A549 (cell line): ENCODE data around the gene CHST11. TPM values are rescaled to one million over a fixed set of nuclear protein-coding genes. Genes with fewer than 3 reads are reported as not detected.

Source experiments
- ATAC-seq, 2 experiments: fragments of 200-7000 bp in 1 of 2; fragments of >200 bp in 1 of 2; cut with Nextera tagmentation in 1 of 2; cut with Tn5 transposase in 1 of 2; 3 replicates each; pipeline versions ENCODE4 v1.8.0 to v1.9.1; 2018 to 2020; ENCODE audit warnings: mild to moderate bottlenecking in 1 of 2, moderate library complexity in 1 of 2
- CTCF ChIA-PET: fragments of 300-600 bp; sonication (Branson Sonifier 250); formaldehyde crosslinking; extraction: SDS; loops from one replicate; lab custom pipeline; 2021; ENCODE audit warnings: antibody characterized with exemption, inconsistent platforms; lab: Yijun Ruan, JAX
- POLR2A ChIA-PET: fragments of 350-600 bp; formaldehyde crosslinking; extraction: SDS; loops from one replicate; lab custom pipeline; 2021; ENCODE audit warnings: antibody characterized with exemption, inconsistent platforms; lab: Yijun Ruan, JAX
- DNase-seq, 2 experiments: peaks; one replicate each; pipeline versions ENCODE4 v3.0.0 to v3.0.0-alpha.2; 2011 to 2016; ENCODE audit warnings: low read depth in 1 of 2, low spot score in 1 of 2
- FAIRE-seq: peaks from 2 replicates; lab custom pipeline; 2011; peaks lifted over from hg19 to GRCh38; lab: Jason Lieb, UNC
- H3K27ac ChIP-seq, 2 experiments: fragments of >200 bp; sonication (Bioruptor Twin); formaldehyde crosslinking; 3 replicates each; pipeline ENCODE4 v1.5.1; 2016 to 2017
- H3K4me1 ChIP-seq: fragments of >200 bp; sonication (Bioruptor Twin); formaldehyde crosslinking; 3 replicates; pipeline ENCODE4 v1.6.1; 2016
- H3K4me2 ChIP-seq: fragments of >200 bp; sonication (Bioruptor Twin); formaldehyde crosslinking; 3 replicates; pipeline ENCODE4 v1.6.1; 2016
- H3K4me3 ChIP-seq: fragments of >200 bp; sonication (Bioruptor Twin); formaldehyde crosslinking; 3 replicates; pipeline ENCODE4 v1.5.1; 2016
- H3K9me3 ChIP-seq: fragments of >200 bp; sonication (Bioruptor Twin); formaldehyde crosslinking; 3 replicates; pipeline ENCODE4 v1.6.1; 2016
- CBX2 ChIP-seq: fragments of 200-600 bp; sonication (generic); IDR thresholded peaks from 2 replicates; pipeline ENCODE4 v1.6.1; 2016; ENCODE audit warnings: low read depth, mild to moderate bottlenecking, borderline replicate concordance
- CHD2 ChIP-seq: fragments of 150-350 bp; IDR thresholded peaks from 2 replicates; pipeline ENCODE4 v1.6.1; 2014; ENCODE audit warnings: low read length; ENCODE audit not compliant: partially characterized antibody
- CHD4 ChIP-seq: fragments of 200-600 bp; sonication (generic); IDR thresholded peaks from 2 replicates; pipeline ENCODE4 v1.6.1; 2016; ENCODE audit warnings: antibody characterized with exemption, mild to moderate bottlenecking, borderline replicate concordance
- ESRRA ChIP-seq: fragments of 150-350 bp; IDR thresholded peaks from 2 replicates; pipeline ENCODE4 v1.6.1; 2014; ENCODE audit warnings: mild to moderate bottlenecking, low read length, borderline replicate concordance
- FOSL2 ChIP-seq, 2 experiments: fragments of 450-650 bp in 1 of 2; fragments of >200 bp in 1 of 2; sonication (Bioruptor Twin) in 1 of 2; formaldehyde crosslinking; IDR thresholded peaks; 2 replicates each; pipeline versions ENCODE4 v1.5.0 to v1.6.1; 2016 to 2020; ENCODE audit warnings: mild to moderate bottlenecking in 1 of 2, moderate library complexity in 1 of 2
- HDAC2 ChIP-seq: fragments of 200-600 bp; sonication (generic); IDR thresholded peaks from 2 replicates; pipeline ENCODE4 v1.6.1; 2016
- HOXA7 ChIP-seq: fragments of 250-450 bp; sonication (Bioruptor Pico); IDR thresholded peaks from 2 replicates; pipeline ENCODE4 v1.5.0; 2020; ENCODE audit warnings: mild to moderate bottlenecking, moderate library complexity
- JUN ChIP-seq, 2 experiments: fragments of >200 bp; sonication (Bioruptor Twin); formaldehyde crosslinking; IDR thresholded peaks; 2 replicates in 1 of 2; 3 replicates in 1 of 2; pipeline ENCODE4 v1.6.1; 2016 to 2017
- JUNB ChIP-seq: fragments of >200 bp; sonication (Bioruptor Twin); formaldehyde crosslinking; IDR thresholded peaks from 2 replicates; pipeline ENCODE4 v1.6.1; 2016
- KDM1A ChIP-seq: fragments of 200-600 bp; sonication (generic); IDR thresholded peaks from 2 replicates; pipeline ENCODE4 v1.6.1; 2016; ENCODE audit warnings: low read depth, mild to moderate bottlenecking
- KDM5A ChIP-seq: fragments of 200-600 bp; sonication (generic); IDR thresholded peaks from 2 replicates; pipeline ENCODE4 v1.6.1; 2016; ENCODE audit warnings: antibody characterized with exemption, mild to moderate bottlenecking
- MAZ ChIP-seq: fragments of 150-350 bp; IDR thresholded peaks from 2 replicates; pipeline ENCODE4 v1.6.1; 2014; ENCODE audit warnings: antibody characterized with exemption, low read depth, low read length, borderline replicate concordance
- MYC ChIP-seq: IDR thresholded peaks from 2 replicates; pipeline ENCODE4 v1.6.1; 2012; ENCODE audit warnings: mild to moderate bottlenecking, inconsistent platforms, low read length, improper control_type of control experiment, borderline replicate concordance
- RCOR1 ChIP-seq: fragments of 150-350 bp; IDR thresholded peaks from 2 replicates; pipeline ENCODE4 v1.6.1; 2014; ENCODE audit warnings: antibody characterized with exemption, low read length, low read depth
- RFX5 ChIP-seq: fragments of 450-650 bp; IDR thresholded peaks from 2 replicates; pipeline ENCODE4 v1.7.1; 2014; ENCODE audit warnings: antibody characterized with exemption, mild to moderate bottlenecking, moderate library complexity
- RNF2 ChIP-seq: fragments of 200-600 bp; sonication (generic); IDR thresholded peaks from 2 replicates; pipeline ENCODE4 v1.6.1; 2016; ENCODE audit warnings: low read depth, mild to moderate bottlenecking, antibody characterized with exemption, moderate library complexity, borderline replicate concordance
- TFCP2L1 ChIP-seq: fragments of 250-450 bp; sonication (Bioruptor Pico); IDR thresholded peaks from 2 replicates; pipeline ENCODE4 v1.5.0; 2021; ENCODE audit warnings: mild to moderate bottlenecking
- TP53 ChIP-seq: fragments of 250-450 bp; sonication (Bioruptor Pico); IDR thresholded peaks from 2 replicates; pipeline ENCODE4 v1.5.0; 2021; ENCODE audit warnings: mild to moderate bottlenecking, moderate library complexity
- ZC3H11A ChIP-seq: fragments of 450-650 bp; IDR thresholded peaks from 2 replicates; pipeline ENCODE4 v1.6.1; 2014; ENCODE audit warnings: antibody characterized with exemption, mild to moderate bottlenecking
- ZFP36 ChIP-seq: fragments of 450-650 bp; IDR thresholded peaks from 2 replicates; pipeline ENCODE4 v1.6.1; 2014; ENCODE audit warnings: borderline replicate concordance; ENCODE audit not compliant: partially characterized antibody
- WGBS: methylation state at CpG from one replicate; pipeline ENCODE4 v1.1.6; 2017; ENCODE audit errors: missing lambda C conversion rate; 5-methylcytosine and 5-hydroxymethylcytosine counted together
- polyA plus RNA-seq, 4 experiments: library from polyadenylated mRNA; depleted of rRNA in 3 of 4; stranded (reverse); fragments of >200 nt; fragmentation: RNase III in 1 of 4; extraction: RNeasy Plus Mini Kit Qiagen cat#74134 plus additional on column Dnase treatment in 1 of 4; gene quantifications; 2 replicates in 3 of 4; 3 replicates in 1 of 4; pipeline ENCODE4 v1.2.3, GENCODE V29; 2011 to 2017
- TF ChIP-seq, protein P1 (sequence below): fragments of 200-600 bp; sonication (generic); IDR thresholded peaks from 2 replicates; pipeline ENCODE4 v1.6.1; 2016; ENCODE audit warnings: antibody characterized with exemption, mild to moderate bottlenecking, moderate library complexity
- TF ChIP-seq, protein P2 (sequence below): fragments of >200 bp; sonication (Bioruptor Twin); formaldehyde crosslinking; IDR thresholded peaks from 3 replicates; pipeline ENCODE4 v1.5.1; 2016
- TF ChIP-seq, protein P3 (sequence below): IDR thresholded peaks from 2 replicates; pipeline ENCODE4 v1.6.1; 2012
- TF ChIP-seq, protein P4 (sequence below): fragments of 150-350 bp; IDR thresholded peaks from 2 replicates; pipeline ENCODE4 v1.6.1; 2014; ENCODE audit warnings: low read depth, mild to moderate bottlenecking, low read length
- TF ChIP-seq, protein P5 (sequence below): fragments of 250-450 bp; sonication (Bioruptor Pico); IDR thresholded peaks from 2 replicates; pipeline ENCODE4 v1.5.0; 2020; ENCODE audit warnings: low read depth, mild to moderate bottlenecking, moderate library complexity

CHST11 gene
- polyA plus RNA-seq, 2 of the 4 experiments (the other 2 are of a cell fraction) = 19.2 to 21.8 TPM

DNA sequence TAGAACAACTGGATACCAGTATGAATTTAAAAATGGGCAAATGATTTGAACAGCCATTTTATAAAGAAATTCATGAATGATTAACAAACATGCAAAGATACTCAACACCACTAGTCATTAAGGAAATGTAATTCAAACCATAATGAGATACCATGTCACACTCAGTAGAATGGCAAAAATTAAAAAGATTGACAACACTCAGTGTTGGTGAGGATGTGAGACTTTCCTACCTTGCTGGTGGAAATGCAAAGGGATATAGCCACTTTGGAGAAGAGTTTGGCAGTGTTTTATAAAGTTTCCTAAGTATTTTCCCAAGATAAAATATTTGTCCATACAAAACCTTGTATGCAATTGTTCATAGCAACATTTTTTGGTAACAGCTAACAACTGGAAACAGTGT lies 6.0 kb upstream of the CHST11 start:
- no peak for FAIRE-seq
- no peak for DNase-seq
- H3K4me3 ChIP-seq = no peak overlapping the region
- ChIA-PET CTCF (interaction anchor here (0.8 to 2.9 kb wide), 2 partner anchors 13 to 69 kb away, joined by 3 to 9 read pairs; no protein-coding TSS in a partner anchor), POLR2A (no interaction called here)
- no peak for ATAC-seq
- no peak overlapping the region for H3K4me2 ChIP-seq
- H3K4me1 ChIP-seq = peaks cover 13% of the 10 kb centered on the region
- H3K9me3 ChIP-seq = no peaks in the 10 kb centered on the region
- TF ChIP-seq RNF2 = no peak
- TF ChIP-seq KDM5A = no peak
- no peak for TF ChIP-seq HOXA7 (CRISPR knock-in tag)
- TF ChIP-seq JUNB = no peak
- TF ChIP-seq CBX2 = no peak
- no peak for TF ChIP-seq JUN (IDR thresholded peaks at IDR 0.05)
- TF ChIP-seq ZFP36 = no peak
- no peak for TF ChIP-seq CHD4
- H3K27ac ChIP-seq = no peak overlapping the region

GRCh38 chr12:104452087-104452486 lies 4.7 kb upstream of the CHST11 start:
- no peak for TF ChIP-seq MYC
- TF ChIP-seq FOSL2 (IDR thresholded peaks at IDR 0.05) = no peak
- TF ChIP-seq FOSL2 (CRISPR knock-in tag; IDR thresholded peaks at IDR 0.05) = no peak
- no peak for TF ChIP-seq RCOR1
- TF ChIP-seq CHD2 = no peak
- TF ChIP-seq TFCP2L1 (CRISPR knock-in tag) = no peak
- no peak overlapping the region for H3K4me2 ChIP-seq
- WGBS = 85% methylated on average over 1 of the region's 1 CpG
- DNase-seq = no peak
- H3K27ac ChIP-seq = no peak overlapping the region
- no peak for ATAC-seq
- H3K4me3 ChIP-seq = no peak overlapping the region
- H3K4me1 ChIP-seq = peaks cover 18% of the 10 kb centered on the region
- FAIRE-seq = no peak
- ChIA-PET CTCF (interaction anchor here (2.9 kb wide), 1 partner anchor 70 kb away, joined by 9 read pairs; no protein-coding TSS in a partner anchor), POLR2A (no interaction called here)
- H3K9me3 ChIP-seq = no peaks in the 10 kb centered on the region

- Histone ChIP-seq H3K9me3 (no peaks in the 10 kb centered on the region), H3K4me3 (no peak overlapping the region), H3K4me2 (no peak overlapping the region), H3K27ac (0 out of 6 replicates have a peak overlapping the region, but pooled peaks of 1 of the 2 experiments have one; percentile 6), H3K4me1 (peaks cover 18% of the 10 kb centered on the region)
- WGBS = 77% methylated on average over 2 of the region's 2 CpGs
- POLR2A ChIA-PET = no interaction called here
- FAIRE-seq (no peak), DNase-seq (no peak), ATAC-seq (no peak)
- CTCF ChIA-PET = interaction anchor here (2.9 kb wide), 1 partner anchor 71 kb away, joined by 9 read pairs; no protein-coding TSS in a partner anchor
- TF ChIP-seq HDAC2 (no peak), KDM1A (no peak), FOSL2 (IDR thresholded peaks at IDR 0.05) (no peak), FOSL2 (CRISPR knock-in tag; IDR thresholded peaks at IDR 0.05) (no peak), RFX5 (no peak), RNF2 (no peak), MYC (no peak), CBX2 (no peak), ESRRA (no peak), TP53 (no peak), ZC3H11A (no peak), MAZ (no peak), CHD2 (no peak)
- TF ChIP-seq, protein P1, sequence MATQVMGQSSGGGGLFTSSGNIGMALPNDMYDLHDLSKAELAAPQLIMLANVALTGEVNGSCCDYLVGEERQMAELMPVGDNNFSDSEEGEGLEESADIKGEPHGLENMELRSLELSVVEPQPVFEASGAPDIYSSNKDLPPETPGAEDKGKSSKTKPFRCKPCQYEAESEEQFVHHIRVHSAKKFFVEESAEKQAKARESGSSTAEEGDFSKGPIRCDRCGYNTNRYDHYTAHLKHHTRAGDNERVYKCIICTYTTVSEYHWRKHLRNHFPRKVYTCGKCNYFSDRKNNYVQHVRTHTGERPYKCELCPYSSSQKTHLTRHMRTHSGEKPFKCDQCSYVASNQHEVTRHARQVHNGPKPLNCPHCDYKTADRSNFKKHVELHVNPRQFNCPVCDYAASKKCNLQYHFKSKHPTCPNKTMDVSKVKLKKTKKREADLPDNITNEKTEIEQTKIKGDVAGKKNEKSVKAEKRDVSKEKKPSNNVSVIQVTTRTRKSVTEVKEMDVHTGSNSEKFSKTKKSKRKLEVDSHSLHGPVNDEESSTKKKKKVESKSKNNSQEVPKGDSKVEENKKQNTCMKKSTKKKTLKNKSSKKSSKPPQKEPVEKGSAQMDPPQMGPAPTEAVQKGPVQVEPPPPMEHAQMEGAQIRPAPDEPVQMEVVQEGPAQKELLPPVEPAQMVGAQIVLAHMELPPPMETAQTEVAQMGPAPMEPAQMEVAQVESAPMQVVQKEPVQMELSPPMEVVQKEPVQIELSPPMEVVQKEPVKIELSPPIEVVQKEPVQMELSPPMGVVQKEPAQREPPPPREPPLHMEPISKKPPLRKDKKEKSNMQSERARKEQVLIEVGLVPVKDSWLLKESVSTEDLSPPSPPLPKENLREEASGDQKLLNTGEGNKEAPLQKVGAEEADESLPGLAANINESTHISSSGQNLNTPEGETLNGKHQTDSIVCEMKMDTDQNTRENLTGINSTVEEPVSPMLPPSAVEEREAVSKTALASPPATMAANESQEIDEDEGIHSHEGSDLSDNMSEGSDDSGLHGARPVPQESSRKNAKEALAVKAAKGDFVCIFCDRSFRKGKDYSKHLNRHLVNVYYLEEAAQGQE = no peak
- TF ChIP-seq, protein P2, sequence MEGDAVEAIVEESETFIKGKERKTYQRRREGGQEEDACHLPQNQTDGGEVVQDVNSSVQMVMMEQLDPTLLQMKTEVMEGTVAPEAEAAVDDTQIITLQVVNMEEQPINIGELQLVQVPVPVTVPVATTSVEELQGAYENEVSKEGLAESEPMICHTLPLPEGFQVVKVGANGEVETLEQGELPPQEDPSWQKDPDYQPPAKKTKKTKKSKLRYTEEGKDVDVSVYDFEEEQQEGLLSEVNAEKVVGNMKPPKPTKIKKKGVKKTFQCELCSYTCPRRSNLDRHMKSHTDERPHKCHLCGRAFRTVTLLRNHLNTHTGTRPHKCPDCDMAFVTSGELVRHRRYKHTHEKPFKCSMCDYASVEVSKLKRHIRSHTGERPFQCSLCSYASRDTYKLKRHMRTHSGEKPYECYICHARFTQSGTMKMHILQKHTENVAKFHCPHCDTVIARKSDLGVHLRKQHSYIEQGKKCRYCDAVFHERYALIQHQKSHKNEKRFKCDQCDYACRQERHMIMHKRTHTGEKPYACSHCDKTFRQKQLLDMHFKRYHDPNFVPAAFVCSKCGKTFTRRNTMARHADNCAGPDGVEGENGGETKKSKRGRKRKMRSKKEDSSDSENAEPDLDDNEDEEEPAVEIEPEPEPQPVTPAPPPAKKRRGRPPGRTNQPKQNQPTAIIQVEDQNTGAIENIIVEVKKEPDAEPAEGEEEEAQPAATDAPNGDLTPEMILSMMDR = no peak
- TF ChIP-seq, protein P3, sequence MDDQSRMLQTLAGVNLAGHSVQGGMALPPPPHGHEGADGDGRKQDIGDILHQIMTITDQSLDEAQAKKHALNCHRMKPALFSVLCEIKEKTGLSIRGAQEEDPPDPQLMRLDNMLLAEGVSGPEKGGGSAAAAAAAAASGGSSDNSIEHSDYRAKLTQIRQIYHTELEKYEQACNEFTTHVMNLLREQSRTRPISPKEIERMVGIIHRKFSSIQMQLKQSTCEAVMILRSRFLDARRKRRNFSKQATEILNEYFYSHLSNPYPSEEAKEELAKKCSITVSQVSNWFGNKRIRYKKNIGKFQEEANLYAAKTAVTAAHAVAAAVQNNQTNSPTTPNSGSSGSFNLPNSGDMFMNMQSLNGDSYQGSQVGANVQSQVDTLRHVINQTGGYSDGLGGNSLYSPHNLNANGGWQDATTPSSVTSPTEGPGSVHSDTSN = no peak
- TF ChIP-seq, protein P4, sequence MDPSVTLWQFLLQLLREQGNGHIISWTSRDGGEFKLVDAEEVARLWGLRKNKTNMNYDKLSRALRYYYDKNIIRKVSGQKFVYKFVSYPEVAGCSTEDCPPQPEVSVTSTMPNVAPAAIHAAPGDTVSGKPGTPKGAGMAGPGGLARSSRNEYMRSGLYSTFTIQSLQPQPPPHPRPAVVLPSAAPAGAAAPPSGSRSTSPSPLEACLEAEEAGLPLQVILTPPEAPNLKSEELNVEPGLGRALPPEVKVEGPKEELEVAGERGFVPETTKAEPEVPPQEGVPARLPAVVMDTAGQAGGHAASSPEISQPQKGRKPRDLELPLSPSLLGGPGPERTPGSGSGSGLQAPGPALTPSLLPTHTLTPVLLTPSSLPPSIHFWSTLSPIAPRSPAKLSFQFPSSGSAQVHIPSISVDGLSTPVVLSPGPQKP = no peak
- TF ChIP-seq, protein P5, sequence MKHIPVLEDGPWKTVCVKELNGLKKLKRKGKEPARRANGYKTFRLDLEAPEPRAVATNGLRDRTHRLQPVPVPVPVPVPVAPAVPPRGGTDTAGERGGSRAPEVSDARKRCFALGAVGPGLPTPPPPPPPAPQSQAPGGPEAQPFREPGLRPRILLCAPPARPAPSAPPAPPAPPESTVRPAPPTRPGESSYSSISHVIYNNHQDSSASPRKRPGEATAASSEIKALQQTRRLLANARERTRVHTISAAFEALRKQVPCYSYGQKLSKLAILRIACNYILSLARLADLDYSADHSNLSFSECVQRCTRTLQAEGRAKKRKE (CRISPR knock-in tag) = no peak
- TF ChIP-seq, all 56 proteins: peak for 0
Observed at GRCh38 chr12:104453133-104453532, 3.6 kb upstream of the CHST11 start.
